Metanephros (tissue), 1 donor: ENCODE measurements around the gene CYP2S1. TPM values are rescaled to one million over a fixed set of nuclear protein-coding genes. Genes with fewer than 3 reads are reported as not detected.

ENCODE experiments used
- total RNA-seq: library from RNA; depleted of rRNA; stranded (reverse); fragments of >200 nt; gene quantifications from one replicate; pipeline ENCODE4 v1.2.3, GENCODE V29; 2014

Gene CYP2S1, protein sequence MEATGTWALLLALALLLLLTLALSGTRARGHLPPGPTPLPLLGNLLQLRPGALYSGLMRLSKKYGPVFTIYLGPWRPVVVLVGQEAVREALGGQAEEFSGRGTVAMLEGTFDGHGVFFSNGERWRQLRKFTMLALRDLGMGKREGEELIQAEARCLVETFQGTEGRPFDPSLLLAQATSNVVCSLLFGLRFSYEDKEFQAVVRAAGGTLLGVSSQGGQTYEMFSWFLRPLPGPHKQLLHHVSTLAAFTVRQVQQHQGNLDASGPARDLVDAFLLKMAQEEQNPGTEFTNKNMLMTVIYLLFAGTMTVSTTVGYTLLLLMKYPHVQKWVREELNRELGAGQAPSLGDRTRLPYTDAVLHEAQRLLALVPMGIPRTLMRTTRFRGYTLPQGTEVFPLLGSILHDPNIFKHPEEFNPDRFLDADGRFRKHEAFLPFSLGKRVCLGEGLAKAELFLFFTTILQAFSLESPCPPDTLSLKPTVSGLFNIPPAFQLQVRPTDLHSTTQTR
- 1.3 TPM for total RNA-seq

DNA sequence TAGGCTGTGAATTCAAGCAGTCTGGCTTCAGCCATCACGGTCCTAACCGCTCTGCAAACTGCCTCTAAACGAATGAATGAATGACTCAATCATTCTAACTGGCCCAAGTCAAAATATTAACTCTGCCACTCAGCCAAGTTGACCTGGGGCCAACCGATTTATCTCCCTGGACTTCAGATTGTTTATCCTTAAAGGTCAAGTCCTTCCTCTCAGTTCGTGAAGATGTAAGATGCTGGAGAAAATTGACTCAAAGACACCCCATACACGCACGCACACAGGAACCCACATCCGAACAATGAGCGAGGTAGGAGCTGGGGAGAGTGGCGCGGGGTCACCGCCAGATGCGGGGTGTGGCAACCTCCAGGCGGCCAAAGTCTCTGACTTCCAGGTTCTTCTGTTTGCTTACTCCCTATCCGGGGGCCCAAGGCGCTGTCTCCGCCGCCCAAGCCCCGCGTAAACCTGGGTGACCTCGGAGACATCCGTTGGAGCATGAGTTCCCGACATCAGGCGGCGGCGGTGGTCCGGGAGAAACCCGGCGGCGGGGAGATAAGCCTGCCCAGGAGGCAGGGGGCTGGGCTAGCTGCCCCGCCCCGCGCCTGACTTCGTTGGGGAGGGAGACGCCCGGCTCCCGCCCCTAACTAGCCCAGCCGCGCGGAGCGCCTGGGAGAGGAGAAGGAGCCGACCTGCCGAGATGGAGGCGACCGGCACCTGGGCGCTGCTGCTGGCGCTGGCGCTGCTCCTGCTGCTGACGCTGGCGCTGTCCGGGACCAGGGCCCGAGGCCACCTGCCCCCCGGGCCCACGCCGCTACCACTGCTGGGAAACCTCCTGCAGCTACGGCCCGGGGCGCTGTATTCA, at the start of gene CYP2S1:
CYP2S1 (plus strand) TSS at position 646 of the 856 bp plus-strand sequence; CDS start at position 692, 46 bp downstream.

DNA sequence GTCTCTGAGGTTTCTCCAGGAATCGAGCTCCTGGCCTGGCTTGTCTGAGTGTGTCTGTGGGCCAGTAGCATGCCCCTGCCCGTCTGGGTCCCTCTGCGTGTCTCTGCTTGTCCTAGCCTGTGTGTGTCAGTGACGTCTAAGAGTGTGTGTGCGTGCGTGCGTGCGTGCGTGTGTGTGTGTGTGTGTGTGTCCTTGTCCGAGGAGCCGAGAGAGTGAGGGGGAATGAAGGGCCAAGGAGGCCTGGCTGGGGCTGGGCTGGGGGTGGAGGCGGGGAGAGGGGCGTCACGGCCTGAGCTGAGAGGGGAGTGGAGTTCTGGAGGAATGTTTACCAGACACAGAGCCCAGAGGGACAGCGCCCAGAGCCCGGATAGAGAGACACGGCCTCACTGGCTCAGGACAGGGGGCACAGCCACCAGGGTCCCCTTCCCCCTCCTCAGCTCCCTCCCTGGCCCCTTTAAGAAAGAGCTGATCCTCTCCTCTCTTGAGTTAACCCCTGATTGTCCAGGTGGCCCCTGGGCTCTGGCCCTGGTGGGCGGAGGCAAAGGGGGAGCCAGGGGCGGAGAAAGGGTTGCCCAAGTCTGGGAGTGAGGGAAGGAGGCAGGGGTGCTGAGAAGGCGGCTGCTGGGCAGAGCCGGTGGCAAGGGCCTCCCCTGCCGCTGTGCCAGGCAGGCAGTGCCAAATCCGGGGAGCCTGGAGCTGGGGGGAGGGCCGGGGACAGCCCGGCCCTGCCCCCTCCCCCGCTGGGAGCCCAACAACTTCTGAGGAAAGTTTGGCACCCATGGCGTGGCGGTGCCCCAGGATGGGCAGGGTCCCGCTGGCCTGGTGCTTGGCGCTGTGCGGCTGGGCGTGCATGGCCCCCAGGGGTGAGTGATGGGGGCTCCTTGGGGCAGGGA, 25.8 kb downstream of the CYP2S1 start, which contains the start of gene AXL:
AXL (plus strand) TSS at position 609 of the 893 bp plus-strand sequence; CDS start at position 779, 170 bp downstream.

Other genes starting within 250 kb of the CYP2S1 start
- gene CYP2B6, start 201.9 kb upstream of the CYP2S1 start, total RNA-seq, result 0.41 TPM
- gene CYP2A13, start 104.8 kb upstream of the CYP2S1 start, total RNA-seq, result not detected
- not detected for gene CYP2F1, start 78.8 kb upstream of the CYP2S1 start, total RNA-seq
- 48.8 TPM for gene AXL, start 26.0 kb downstream of the CYP2S1 start, total RNA-seq
- 152 TPM for gene HNRNPUL1, start 71.2 kb downstream of the CYP2S1 start, total RNA-seq
- gene CCDC97, start 117.0 kb downstream of the CYP2S1 start, total RNA-seq, result 21.4 TPM
- gene TGFB1, start 160.7 kb downstream of the CYP2S1 start, total RNA-seq, result 23.9 TPM
- gene B9D2, start 170.9 kb downstream of the CYP2S1 start, total RNA-seq, result 6.9 TPM
- gene TMEM91, start 183.3 kb downstream of the CYP2S1 start, total RNA-seq, result 15.5 TPM
- 14.5 TPM for gene EXOSC5, start 204.1 kb downstream of the CYP2S1 start, total RNA-seq
- gene BCKDHA, start 204.6 kb downstream of the CYP2S1 start, total RNA-seq, result 74.7 TPM
- 8.0 TPM for gene B3GNT8, start 234.2 kb downstream of the CYP2S1 start, total RNA-seq
- 30.4 TPM for gene DMAC2, start 246.7 kb downstream of the CYP2S1 start, total RNA-seq
- gene ERICH4, start 249.9 kb downstream of the CYP2S1 start, total RNA-seq, result 0.64 TPM